GM23338 (cell line): ENCODE measurements around the gene C2orf42. TPM values are rescaled to one million over a fixed set of nuclear protein-coding genes. Genes with fewer than 3 reads are reported as not detected.

Experiments used
- ATAC-seq: fragments of 200-7000 bp; cut with Tn5 transposase; 3 replicates; pipeline ENCODE4 v1.9.1; 2020
- DNase-seq: peaks from one replicate; pipeline ENCODE4 v3.0.0-alpha.2; 2015; ENCODE audit warnings: low spot score
- H2AFZ ChIP-seq: fragments of 200-600 bp; sonication (generic); 2 replicates; pipeline ENCODE4 v1.8.0; 2016; ENCODE audit warnings: antibody characterized with exemption, mild to moderate bottlenecking, moderate library complexity
- H3F3A ChIP-seq: fragments of 200-600 bp; sonication (generic); replicated peaks from 2 replicates; pipeline ENCODE4 v1.8.0; 2017; ENCODE audit warnings: antibody characterized with exemption, mixed run types, low read depth
- H3K27ac ChIP-seq: fragments of 200-600 bp; sonication (generic); 2 replicates; pipeline ENCODE4 v1.6.1; 2016; ENCODE audit warnings: low read depth
- H3K27me3 ChIP-seq: fragments of 200-600 bp; sonication (generic); 2 replicates; pipeline ENCODE4 v1.8.0; 2016; ENCODE audit warnings: mild to moderate bottlenecking, mixed run types, moderate library complexity; ENCODE audit not compliant: insufficient read depth
- H3K36me3 ChIP-seq: fragments of 200-600 bp; sonication (generic); 2 replicates; pipeline ENCODE4 v1.8.0; 2016; ENCODE audit warnings: mild to moderate bottlenecking; ENCODE audit not compliant: insufficient read depth
- H3K4me1 ChIP-seq: fragments of 200-600 bp; sonication (generic); 2 replicates; pipeline ENCODE4 v1.8.0; 2016; ENCODE audit warnings: mild to moderate bottlenecking, moderate library complexity; ENCODE audit not compliant: insufficient read depth
- H3K4me2 ChIP-seq: fragments of 200-600 bp; sonication (generic); 2 replicates; pipeline ENCODE4 v1.7.1; 2017; ENCODE audit warnings: mixed run types
- H3K4me3 ChIP-seq: fragments of 200-600 bp; sonication (generic); 2 replicates; pipeline ENCODE4 v1.6.1; 2016; ENCODE audit warnings: mixed run types
- H3K79me2 ChIP-seq: fragments of 200-600 bp; sonication (generic); replicated peaks from 2 replicates; pipeline ENCODE4 v1.8.0; 2017; ENCODE audit warnings: mild to moderate bottlenecking; ENCODE audit not compliant: insufficient read depth
- H3K9me2 ChIP-seq: fragments of 200-600 bp; sonication (generic); 2 replicates; pipeline ENCODE4 v1.8.0; 2017; ENCODE audit not compliant: insufficient read depth
- H4K20me1 ChIP-seq: fragments of 200-600 bp; sonication (generic); replicated peaks from 2 replicates; pipeline ENCODE4 v1.8.0; 2017; ENCODE audit warnings: mild to moderate bottlenecking; ENCODE audit not compliant: insufficient read depth
- H3K27ac Mint-ChIP-seq: 2 replicates; pipeline ENCODE4 v1.8.0; 2020; ENCODE audit warnings: inconsistent platforms, mild to moderate bottlenecking, moderate library complexity, mixed read lengths
- H3K27me3 Mint-ChIP-seq: 3 replicates; pipeline ENCODE4 v1.8.0; 2022; ENCODE audit warnings: low read depth, mild to moderate bottlenecking, moderate library complexity, mixed read lengths, inconsistent platforms; ENCODE audit not compliant: insufficient read depth, poor library complexity
- H3K36me3 Mint-ChIP-seq: 3 replicates; pipeline ENCODE4 v1.8.0; 2021; ENCODE audit warnings: low read depth, mild to moderate bottlenecking, inconsistent platforms, moderate library complexity, mixed read lengths
- H3K4me1 Mint-ChIP-seq: 3 replicates; pipeline ENCODE4 v1.8.0; 2020; ENCODE audit warnings: mild to moderate bottlenecking, inconsistent platforms, mixed read lengths
- H3K4me3 Mint-ChIP-seq: 3 replicates; pipeline ENCODE4 v1.8.0; 2021; ENCODE audit warnings: moderate library complexity, mild to moderate bottlenecking, inconsistent platforms, mixed read lengths
- H3K9me3 Mint-ChIP-seq: 3 replicates; pipeline ENCODE4 v1.8.0; 2020; ENCODE audit warnings: moderate library complexity, mild to moderate bottlenecking, inconsistent platforms, mixed read lengths
- CREB1 ChIP-seq: fragments of 250-450 bp; sonication (Bioruptor Pico); IDR thresholded peaks from 2 replicates; pipeline ENCODE4 v1.5.0; 2020; ENCODE audit warnings: low read depth, mild to moderate bottlenecking, moderate library complexity
- EZH2phosphoT487 ChIP-seq: fragments of 200-600 bp; sonication (generic); IDR thresholded peaks from one replicate; pipeline ENCODE4 v1.8.1; 2018; ENCODE audit warnings: antibody characterized with exemption; ENCODE audit not compliant: unreplicated experiment
- NANOG ChIP-seq: IDR thresholded peaks from 2 replicates; pipeline ENCODE4 v1.6.1; 2016; ENCODE audit warnings: antibody characterized with exemption, borderline replicate concordance
- POLR2AphosphoS5 ChIP-seq: IDR thresholded peaks from 2 replicates; pipeline ENCODE4 v1.6.1; 2016; ENCODE audit warnings: antibody characterized with exemption, low read depth
- REST ChIP-seq: IDR thresholded peaks from one replicate; pipeline ENCODE4 v1.6.1; 2018; ENCODE audit warnings: antibody characterized with exemption; ENCODE audit not compliant: unreplicated experiment
- STAT1 ChIP-seq: IDR thresholded peaks from one replicate; pipeline ENCODE4 v1.6.1; 2016; ENCODE audit warnings: antibody characterized with exemption; ENCODE audit not compliant: unreplicated experiment
- ZNF114 ChIP-seq: fragments of 250-450 bp; sonication (Bioruptor Pico); IDR thresholded peaks from 2 replicates; pipeline ENCODE4 v1.5.0; 2020; ENCODE audit warnings: mild to moderate bottlenecking, moderate library complexity
- ZNF331 ChIP-seq: fragments of 250-450 bp; sonication (Bioruptor Pico); IDR thresholded peaks from 2 replicates; pipeline ENCODE4 v1.5.0; 2020; ENCODE audit warnings: low read depth, mild to moderate bottlenecking, moderate library complexity
- polyA plus RNA-seq: library from polyadenylated mRNA; unstranded; fragments of >200 nt; fragmentation: Nextera tagmentation; extraction: Ambion mirVana; gene quantifications from 2 replicates; pipeline ENCODE4 v1.2.1, GENCODE V29; 2016
- total RNA-seq: library from RNA; depleted of rRNA; stranded (reverse); fragments of >200 nt; shearing (Covaris generic); gene quantifications from 2 replicates; pipeline ENCODE4 v1.2.3, GENCODE V29; 2014
- TF ChIP-seq, protein P1 (sequence below): fragments of 250-450 bp; sonication (Bioruptor Pico); IDR thresholded peaks from 2 replicates; pipeline ENCODE4 v1.5.0; 2020; ENCODE audit warnings: mild to moderate bottlenecking, moderate library complexity

C2orf42 gene
- total and polyA plus RNA-seq, 2 experiments from 2014 or later: 4.3 to 6.9 TPM

DNA sequence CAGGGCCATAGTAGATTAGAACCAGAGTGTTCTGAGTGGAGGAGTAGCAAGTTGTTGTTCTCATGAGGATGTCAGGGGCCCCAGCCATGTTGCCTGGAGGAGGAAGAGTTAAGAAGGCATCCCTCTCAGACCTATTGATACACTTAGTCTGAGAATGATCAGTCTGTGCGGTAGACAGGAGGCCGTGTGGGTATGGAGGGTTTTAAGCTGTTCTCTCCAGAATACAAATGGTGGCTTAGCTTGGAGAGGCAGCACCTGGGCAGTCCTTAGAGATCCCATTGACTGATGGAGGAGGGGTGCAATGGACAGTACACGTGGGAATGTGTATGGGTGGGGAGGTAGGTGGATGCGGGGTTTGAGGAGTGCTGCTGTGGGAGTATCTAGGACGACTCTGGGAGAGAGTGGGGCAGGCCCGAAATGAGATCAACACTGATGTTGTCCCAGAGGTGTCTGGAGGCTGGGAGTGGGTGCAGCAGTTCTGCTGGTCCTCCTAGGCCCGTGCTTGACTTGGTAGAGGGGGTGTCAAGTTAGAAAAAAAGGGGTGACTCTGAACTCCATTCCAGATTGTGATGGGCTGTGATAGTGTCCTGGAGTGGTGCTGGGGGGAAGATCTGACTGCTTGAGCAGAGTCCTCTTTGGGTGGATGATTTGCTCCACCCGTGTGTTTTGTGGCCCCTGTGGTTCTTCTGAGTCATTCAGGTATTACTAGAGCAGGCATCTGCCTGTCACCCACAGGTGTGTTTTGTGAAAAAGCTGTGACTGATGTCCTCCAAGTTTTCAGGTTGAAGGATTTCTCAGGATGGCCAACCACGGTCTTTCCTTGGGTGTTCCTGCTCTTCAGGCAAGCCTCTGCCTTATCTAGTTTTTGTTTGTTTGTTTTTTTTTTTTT is 44.7 kb downstream of the C2orf42 start:
- H3K9me3 Mint-ChIP-seq: peaks cover 4% of the 10 kb centered on the region; the same call in 1 of the 3 replicates
- Histone ChIP-seq H3K4me2 (no peak overlapping the region), H3K36me3 (0 out of 2 replicates have a peak, but pooled peaks cover 7% of the 10 kb centered on the region), H4K20me1 (no peaks in the 10 kb centered on the region), H3K4me1 (peaks cover 14% of the 10 kb centered on the region), H3K27me3 (no peaks in the 10 kb centered on the region), H3F3A (peaks cover 21% of the 10 kb centered on the region), H3K4me3 (no peak overlapping the region), H3K79me2 (no peaks in the 10 kb centered on the region), H3K27ac (no peak overlapping the region), H2AFZ (no peak overlapping the region), H3K9me2 (no peaks in the 10 kb centered on the region)
- no peak overlapping the region; the same call in none of the 2 replicates for H3K27ac Mint-ChIP-seq
- no peak for TF ChIP-seq ZNF331 (CRISPR knock-in tag)
- no peak for TF ChIP-seq POLR2AphosphoS5
- no peak for TF ChIP-seq EZH2phosphoT487
- DNase-seq (no peak), ATAC-seq (no peak)
- H3K36me3 Mint-ChIP-seq: peaks cover 24% of the 10 kb centered on the region
- peaks cover 20% of the 10 kb centered on the region for H3K4me1 Mint-ChIP-seq
- H3K27me3 Mint-ChIP-seq: peaks cover 11% of the 10 kb centered on the region
- no peak overlapping the region; the same call in 2 of the 3 replicates for H3K4me3 Mint-ChIP-seq

GRCh38 chr2:70145144-70145490 is 45.7 kb downstream of the C2orf42 start:
- no peak for DNase-seq
- 0 out of 2 replicates have a peak, but pooled peaks cover 6% of the 10 kb centered on the region for H3K36me3 ChIP-seq
- H3K79me2 ChIP-seq: no peaks in the 10 kb centered on the region
- peaks cover 22% of the 10 kb centered on the region for H3K4me1 ChIP-seq
- ATAC-seq: no peak
- H3K9me2 ChIP-seq: no peaks in the 10 kb centered on the region
- no peak overlapping the region for H3K4me3 Mint-ChIP-seq
- H3K4me3 ChIP-seq: no peak overlapping the region
- H3K27me3 Mint-ChIP-seq: peaks cover 20% of the 10 kb centered on the region
- H3K27ac ChIP-seq: no peak overlapping the region
- peak overlapping the region; percentile 8; the same call in 1 of the 2 replicates for H3K27ac Mint-ChIP-seq
- peaks cover 4% of the 10 kb centered on the region; the same call in 1 of the 3 replicates for H3K9me3 Mint-ChIP-seq
- no peak overlapping the region for H2AFZ ChIP-seq
- no peak overlapping the region for H3K4me2 ChIP-seq
- H4K20me1 ChIP-seq: no peaks in the 10 kb centered on the region
- peaks cover 27% of the 10 kb centered on the region for H3F3A ChIP-seq
- no peaks in the 10 kb centered on the region for H3K27me3 ChIP-seq
- H3K4me1 Mint-ChIP-seq: peaks cover 29% of the 10 kb centered on the region
- peaks cover 16% of the 10 kb centered on the region for H3K36me3 Mint-ChIP-seq
- TF ChIP-seq EZH2phosphoT487 (no peak), CREB1 (CRISPR knock-in tag) (no peak), ZNF114 (CRISPR knock-in tag) (no peak), NANOG (no peak), STAT1 (no peak), REST (no peak)
- TF ChIP-seq, protein P1, sequence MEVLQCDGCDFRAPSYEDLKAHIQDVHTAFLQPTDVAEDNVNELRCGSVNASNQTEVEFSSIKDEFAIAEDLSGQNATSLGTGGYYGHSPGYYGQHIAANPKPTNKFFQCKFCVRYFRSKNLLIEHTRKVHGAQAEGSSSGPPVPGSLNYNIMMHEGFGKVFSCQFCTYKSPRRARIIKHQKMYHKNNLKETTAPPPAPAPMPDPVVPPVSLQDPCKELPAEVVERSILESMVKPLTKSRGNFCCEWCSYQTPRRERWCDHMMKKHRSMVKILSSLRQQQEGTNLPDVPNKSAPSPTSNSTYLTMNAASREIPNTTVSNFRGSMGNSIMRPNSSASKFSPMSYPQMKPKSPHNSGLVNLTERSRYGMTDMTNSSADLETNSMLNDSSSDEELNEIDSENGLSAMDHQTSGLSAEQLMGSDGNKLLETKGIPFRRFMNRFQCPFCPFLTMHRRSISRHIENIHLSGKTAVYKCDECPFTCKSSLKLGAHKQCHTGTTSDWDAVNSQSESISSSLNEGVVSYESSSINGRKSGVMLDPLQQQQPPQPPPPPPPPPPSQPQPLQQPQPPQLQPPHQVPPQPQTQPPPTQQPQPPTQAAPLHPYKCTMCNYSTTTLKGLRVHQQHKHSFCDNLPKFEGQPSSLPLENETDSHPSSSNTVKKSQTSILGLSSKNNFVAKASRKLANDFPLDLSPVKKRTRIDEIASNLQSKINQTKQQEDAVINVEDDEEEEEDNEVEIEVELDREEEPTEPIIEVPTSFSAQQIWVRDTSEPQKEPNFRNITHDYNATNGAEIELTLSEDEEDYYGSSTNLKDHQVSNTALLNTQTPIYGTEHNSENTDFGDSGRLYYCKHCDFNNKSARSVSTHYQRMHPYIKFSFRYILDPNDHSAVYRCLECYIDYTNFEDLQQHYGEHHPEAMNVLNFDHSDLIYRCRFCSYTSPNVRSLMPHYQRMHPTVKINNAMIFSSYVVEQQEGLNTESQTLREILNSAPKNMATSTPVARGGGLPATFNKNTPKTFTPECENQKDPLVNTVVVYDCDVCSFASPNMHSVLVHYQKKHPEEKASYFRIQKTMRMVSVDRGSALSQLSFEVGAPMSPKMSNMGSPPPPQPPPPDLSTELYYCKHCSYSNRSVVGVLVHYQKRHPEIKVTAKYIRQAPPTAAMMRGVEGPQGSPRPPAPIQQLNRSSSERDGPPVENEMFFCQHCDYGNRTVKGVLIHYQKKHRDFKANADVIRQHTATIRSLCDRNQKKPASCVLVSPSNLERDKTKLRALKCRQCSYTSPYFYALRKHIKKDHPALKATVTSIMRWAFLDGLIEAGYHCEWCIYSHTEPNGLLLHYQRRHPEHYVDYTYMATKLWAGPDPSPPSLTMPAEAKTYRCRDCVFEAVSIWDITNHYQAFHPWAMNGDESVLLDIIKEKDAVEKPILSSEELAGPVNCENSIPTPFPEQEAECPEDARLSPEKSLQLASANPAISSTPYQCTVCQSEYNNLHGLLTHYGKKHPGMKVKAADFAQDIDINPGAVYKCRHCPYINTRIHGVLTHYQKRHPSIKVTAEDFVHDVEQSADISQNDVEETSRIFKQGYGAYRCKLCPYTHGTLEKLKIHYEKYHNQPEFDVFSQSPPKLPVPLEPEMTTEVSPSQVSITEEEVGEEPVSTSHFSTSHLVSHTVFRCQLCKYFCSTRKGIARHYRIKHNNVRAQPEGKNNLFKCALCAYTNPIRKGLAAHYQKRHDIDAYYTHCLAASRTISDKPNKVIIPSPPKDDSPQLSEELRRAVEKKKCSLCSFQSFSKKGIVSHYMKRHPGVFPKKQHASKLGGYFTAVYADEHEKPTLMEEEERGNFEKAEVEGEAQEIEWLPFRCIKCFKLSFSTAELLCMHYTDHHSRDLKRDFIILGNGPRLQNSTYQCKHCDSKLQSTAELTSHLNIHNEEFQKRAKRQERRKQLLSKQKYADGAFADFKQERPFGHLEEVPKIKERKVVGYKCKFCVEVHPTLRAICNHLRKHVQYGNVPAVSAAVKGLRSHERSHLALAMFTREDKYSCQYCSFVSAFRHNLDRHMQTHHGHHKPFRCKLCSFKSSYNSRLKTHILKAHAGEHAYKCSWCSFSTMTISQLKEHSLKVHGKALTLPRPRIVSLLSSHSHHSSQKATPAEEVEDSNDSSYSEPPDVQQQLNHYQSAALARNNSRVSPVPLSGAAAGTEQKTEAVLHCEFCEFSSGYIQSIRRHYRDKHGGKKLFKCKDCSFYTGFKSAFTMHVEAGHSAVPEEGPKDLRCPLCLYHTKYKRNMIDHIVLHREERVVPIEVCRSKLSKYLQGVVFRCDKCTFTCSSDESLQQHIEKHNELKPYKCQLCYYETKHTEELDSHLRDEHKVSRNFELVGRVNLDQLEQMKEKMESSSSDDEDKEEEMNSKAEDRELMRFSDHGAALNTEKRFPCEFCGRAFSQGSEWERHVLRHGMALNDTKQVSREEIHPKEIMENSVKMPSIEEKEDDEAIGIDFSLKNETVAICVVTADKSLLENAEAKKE (CRISPR knock-in tag): no peak
